Panc1 (cell line): ENCODE data around the gene AGBL3. TPM values are rescaled to one million over a fixed set of nuclear protein-coding genes. Genes with fewer than 3 reads are reported as not detected.

Source experiments
- ATAC-seq: fragments of 200-7000 bp; cut with Tn5 transposase; 2 replicates; pipeline ENCODE4 v1.9.1; 2020; ENCODE audit warnings: mild to moderate bottlenecking, moderate library complexity
- BruUV-seq: library from RNA; stranded (reverse); fragments of 400-500 nt; replicated peaks from 2 replicates; lab custom pipeline; 2021; lab: Mats Ljungman, UMichigan
- CTCF ChIA-PET: fragments of 300-600 bp; sonication (Branson Sonifier 250); formaldehyde crosslinking; loops from one replicate; lab custom pipeline; 2022; ENCODE audit warnings: antibody characterized with exemption; lab: Charles Lee
- POLR2A ChIA-PET: fragments of 300-600 bp; sonication (Branson Sonifier 250); formaldehyde crosslinking; loops from one replicate; lab custom pipeline; 2022; ENCODE audit warnings: antibody characterized with exemption; lab: Charles Lee
- DNase-seq: peaks from one replicate; pipeline ENCODE4 v3.0.0-alpha.2; 2010; ENCODE audit warnings: low read depth, low spot score
- H3K27ac ChIP-seq: 2 replicates; pipeline ENCODE4 v1.5.1; 2011; ENCODE audit warnings: mild to moderate bottlenecking, low read length, inconsistent platforms
- H3K27me3 ChIP-seq: fragments of 200-500 bp; sonication (Bioruptor generic); 2 replicates; pipeline ENCODE4 v1.6.0; 2014; ENCODE audit warnings: low read length, inconsistent platforms; ENCODE audit not compliant: control insufficient read depth, insufficient read depth
- H3K36me3 ChIP-seq: fragments of 200-500 bp; sonication (Bioruptor generic); 2 replicates; pipeline ENCODE4 v1.5.1; 2014; ENCODE audit warnings: inconsistent platforms, mild to moderate bottlenecking, low read length, moderate library complexity; ENCODE audit not compliant: control insufficient read depth, insufficient read depth
- H3K4me1 ChIP-seq: 2 replicates; pipeline ENCODE4 v1.5.1; 2011; ENCODE audit warnings: inconsistent platforms, mild to moderate bottlenecking, low read length, moderate library complexity; ENCODE audit not compliant: control insufficient read depth, insufficient read depth
- H3K4me3 ChIP-seq, 2 experiments: 2 replicates each; pipeline ENCODE4 v1.5.1; 2011 to 2012; ENCODE audit warnings: low read depth in 2 of 2, low read length in 2 of 2, mild to moderate bottlenecking in 2 of 2, inconsistent platforms in 1 of 2, moderate library complexity in 1 of 2
- H3K9me3 ChIP-seq: fragments of 200-500 bp; sonication (Bioruptor generic); 2 replicates; pipeline ENCODE4 v1.5.1; 2014; ENCODE audit warnings: low read depth, mild to moderate bottlenecking, inconsistent platforms, low read length, moderate library complexity; ENCODE audit not compliant: control insufficient read depth, insufficient read depth
- CTCF ChIP-seq: fragments of 450-650 bp; IDR thresholded peaks from 2 replicates; pipeline ENCODE4 v1.5.1; 2017; ENCODE audit warnings: mild to moderate bottlenecking
- POLR2AphosphoS5 ChIP-seq: IDR thresholded peaks from 2 replicates; pipeline ENCODE4 v1.6.1; 2012; ENCODE audit warnings: mild to moderate bottlenecking, low read depth, low read length, moderate library complexity
- REST ChIP-seq, 2 experiments: IDR thresholded peaks; 2 replicates each; pipeline ENCODE4 v1.6.1; 2011 to 2012; ENCODE audit warnings: low read depth in 2 of 2, control low read depth in 1 of 2, low read length in 1 of 2, mild to moderate bottlenecking in 1 of 2, moderate library complexity in 1 of 2; ENCODE audit not compliant: insufficient read depth in 1 of 2
- SIN3A ChIP-seq: IDR thresholded peaks from 2 replicates; pipeline ENCODE4 v1.6.1; 2012; ENCODE audit warnings: low read depth, mild to moderate bottlenecking, low read length, moderate library complexity, borderline replicate concordance; ENCODE audit not compliant: insufficient read depth
- TCF7L2 ChIP-seq: IDR thresholded peaks from 2 replicates; pipeline ENCODE4 v1.6.1; 2011; ENCODE audit warnings: mild to moderate bottlenecking, low read depth, low read length, inconsistent platforms
- in situ Hi-C: cut with HindIII; loops from 2 replicates; pipeline ENCODE4 v1.10.0; 2016; ENCODE audit warnings: low sequenced_read_pairs, low pct_unique_long_range_greater_than_20kb
- intact Hi-C: fragments of 100-400 bp; cut with micrococcal nuclease; formaldehyde crosslinking; loops from one replicate; pipeline ENCODE4 v1.10.0; 2022; ENCODE audit not compliant: unreplicated experiment
- total RNA-seq: library from RNA; stranded (reverse); gene quantifications from one replicate; pipeline ENCODE4 v1.2.1, GENCODE V29; 2021; ENCODE audit not compliant: unreplicated experiment

AGBL3 gene
- total RNA-seq, 1 experiment from 2014 or later: 2.5 TPM

GRCh38 chr7:135088566-135088965 is 102.3 kb downstream of the AGBL3 start:
- intact Hi-C loops (no loop called here), in situ Hi-C loops (no loop called here)
- DNase-seq (no peak), ATAC-seq (no peak)
- Histone ChIP-seq H3K9me3 (no peaks in the 10 kb centered on the region), H3K27me3 (no peaks in the 10 kb centered on the region), H3K4me3 (no peak overlapping the region), H3K36me3 (no peaks in the 10 kb centered on the region), H3K4me1 (no peaks in the 10 kb centered on the region), H3K27ac (no peak overlapping the region)
- no TSS peak for BruUV-seq
- POLR2A ChIA-PET: no interaction called here
- CTCF ChIA-PET: no interaction called here
- TF ChIP-seq SIN3A: no peak
- TF ChIP-seq CTCF: no peak
- TF ChIP-seq REST (IDR thresholded peaks at IDR 0.05; ENCODE audit: insufficient read depth in 1 of 2, low read depth in 2 of 2, low read length in 1 of 2): no peak
- TF ChIP-seq TCF7L2: no peak
- no peak for TF ChIP-seq POLR2AphosphoS5

- no TSS peak for BruUV-seq
- in situ Hi-C loops (no loop called here), intact Hi-C loops (no loop called here)
- no peaks in the 10 kb centered on the region for H3K27me3 ChIP-seq
- no peaks in the 10 kb centered on the region for H3K36me3 ChIP-seq
- ChIA-PET CTCF (no interaction called here), POLR2A (no interaction called here)
- H3K4me1 ChIP-seq: no peaks in the 10 kb centered on the region
- ATAC-seq (no peak), DNase-seq (no peak)
- H3K27ac ChIP-seq: no peak overlapping the region
- no peak for TF ChIP-seq SIN3A
- no peak for TF ChIP-seq TCF7L2
- TF ChIP-seq CTCF: no peak
- TF ChIP-seq REST (IDR thresholded peaks at IDR 0.05; ENCODE audit: insufficient read depth in 1 of 2, low read depth in 2 of 2, low read length in 1 of 2): no peak
- TF ChIP-seq POLR2AphosphoS5: no peak
- H3K9me3 ChIP-seq: no peaks in the 10 kb centered on the region
- no peak overlapping the region for H3K4me3 ChIP-seq
These were observed 105.4 kb downstream of the AGBL3 start for GRCh38 chr7:135091717-135092116.
